Glomerular visceral epithelial cell (primary cell): ENCODE results near the gene AP4B1.
A peak's percentile ranks its signal among the peaks of the same experiment; 100 is the strongest.
"Not testable (repeated sequence)": the region's sequence is repeated elsewhere in the genome, so short reads cannot be mapped to it uniquely, and the experiment has no call there.

Experiments used
- DNase-seq: peaks from one replicate; pipeline ENCODE4 v3.0.0-alpha.2; 2016; ENCODE audit errors: extremely low spot score

AP4B1 gene

GRCh38 chr1:113904674-113905434 lies at the start of gene AP4B1, which contains the start of gene DCLRE1B:
AP4B1 (minus strand) TSS chr1:113904799; CDS start chr1:113904717, 82 bp downstream.
DCLRE1B (plus strand) TSS chr1:113905326; CDS start chr1:113905587, 261 bp downstream.
- DNase-seq: peak; percentile 100

GRCh38 chr1:113951719-113952118 lies 47.1 kb upstream of the AP4B1 start:
- no peak for DNase-seq

- no peak for DNase-seq
These were observed 46.3 kb upstream of the AP4B1 start for GRCh38 chr1:113950908-113951307.

- DNase-seq: no peak
These were observed 44.4 kb upstream of the AP4B1 start for GRCh38 chr1:113949007-113949406.

GRCh38 chr1:113948151-113948550 lies 43.6 kb upstream of the AP4B1 start:
- not testable (repeated sequence) for DNase-seq

- DNase-seq: no peak
These were observed 42.9 kb upstream of the AP4B1 start for GRCh38 chr1:113947388-113948107.

- no peak for DNase-seq
These were observed 42.2 kb upstream of the AP4B1 start for GRCh38 chr1:113946678-113947387.

GRCh38 chr1:113946112-113946511 lies 41.5 kb upstream of the AP4B1 start:
- no peak for DNase-seq

- DNase-seq: no peak
These were observed 40.7 kb upstream of the AP4B1 start for GRCh38 chr1:113945329-113945728.

- no peak for DNase-seq
These were observed 38.6 kb upstream of the AP4B1 start for GRCh38 chr1:113943028-113943811.

- DNase-seq: no peak
These were observed 37.9 kb upstream of the AP4B1 start for GRCh38 chr1:113942527-113942926.

- DNase-seq: no peak
These were observed 36.6 kb upstream of the AP4B1 start for GRCh38 chr1:113941245-113941559.

GRCh38 chr1:113940365-113941244 lies 36.0 kb upstream of the AP4B1 start:
- no peak for DNase-seq

GRCh38 chr1:113938192-113938591 lies 33.6 kb upstream of the AP4B1 start:
- no peak for DNase-seq

GRCh38 chr1:113937146-113937545 lies 32.5 kb upstream of the AP4B1 start:
- DNase-seq: no peak

- DNase-seq: no peak
These were observed 31.4 kb upstream of the AP4B1 start for GRCh38 chr1:113935970-113936369.

- DNase-seq: no peak
These were observed 30.6 kb upstream of the AP4B1 start for GRCh38 chr1:113935176-113935575.

GRCh38 chr1:113934511-113935055 lies 30.0 kb upstream of the AP4B1 start:
- DNase-seq: no peak

- no peak for DNase-seq
These were observed 29.4 kb upstream of the AP4B1 start for GRCh38 chr1:113934006-113934405.

GRCh38 chr1:113931451-113931851 lies 26.9 kb upstream of the AP4B1 start:
- DNase-seq: no peak
